HG03575 (cell line): Measurements from ENCODE around the gene CBX3.
"Not testable (repeated sequence)": the region's sequence is repeated elsewhere in the genome, so short reads cannot be mapped to it uniquely, and the experiment has no call there.

Source experiments
- ATAC-seq: cut with Tn5 transposase; IDR thresholded peaks from one replicate; pipeline ENCODE4 v1.9.1; 2021; ENCODE audit not compliant: unreplicated experiment, insufficient number of reproducible peaks, low FRiP score; ENCODE audit errors: extremely low read depth

Gene CBX3

DNA sequence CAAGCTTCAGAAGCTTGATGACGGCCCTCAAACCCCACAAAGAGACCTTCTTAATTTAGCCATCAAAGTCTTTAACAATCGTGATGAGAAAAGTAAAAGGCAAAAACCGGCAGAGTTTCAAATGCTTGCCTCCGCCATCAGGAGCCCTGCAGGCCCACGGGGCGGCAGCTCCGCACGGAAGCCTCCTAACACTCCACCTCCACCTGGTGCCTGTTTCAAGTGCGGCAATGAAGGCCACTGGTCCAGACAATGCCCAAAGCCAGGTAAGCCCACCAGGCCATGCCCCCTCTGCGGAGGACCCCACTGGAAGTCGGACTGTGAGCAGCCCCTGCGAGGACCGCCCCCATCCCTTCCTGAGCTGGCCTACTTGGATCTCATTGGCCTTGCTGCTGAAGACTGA lies 43.6 kb downstream of the CBX3 start:
- no peak for ATAC-seq

DNA sequence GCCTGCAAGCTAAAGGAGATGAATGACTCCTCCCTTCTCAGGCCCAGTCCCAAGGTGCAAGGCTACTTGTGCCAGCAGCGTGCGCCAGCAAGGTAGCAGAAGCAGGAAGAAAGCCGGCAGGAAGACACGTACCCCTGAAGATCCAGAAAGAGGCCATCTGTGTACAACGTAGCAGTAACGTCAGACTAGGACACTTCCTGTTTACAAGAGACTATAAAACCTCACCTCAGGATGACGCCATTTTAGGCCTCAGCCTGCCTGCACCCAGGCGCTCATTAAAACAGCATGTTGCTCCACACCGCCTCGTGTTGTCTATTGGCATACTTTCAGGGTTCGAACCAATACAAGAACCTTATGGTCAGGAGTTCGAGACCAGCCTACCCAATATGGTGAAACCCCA lies 48.7 kb downstream of the CBX3 start:
- ATAC-seq: no peak

DNA sequence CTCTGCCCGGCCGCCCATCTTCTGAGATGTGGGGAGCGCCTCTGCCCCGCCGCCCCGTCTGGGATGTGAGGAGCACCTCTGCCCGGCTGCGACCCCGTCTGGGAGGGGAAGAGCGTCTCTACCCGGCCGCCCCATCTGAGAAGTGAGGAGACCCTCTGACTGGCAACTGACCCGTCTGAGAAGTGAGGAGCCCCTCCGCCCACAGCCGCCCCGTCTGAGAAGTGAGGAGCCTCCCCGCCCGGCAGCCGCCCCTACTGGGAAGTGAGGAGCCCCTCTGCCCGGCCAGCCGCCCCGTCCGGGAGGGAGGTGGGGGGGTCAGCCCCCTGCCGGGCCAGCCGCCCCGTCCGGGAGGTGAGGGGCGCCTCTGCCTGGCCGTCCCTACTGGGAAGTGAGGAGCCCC lies 60.3 kb downstream of the CBX3 start:
- ATAC-seq: not testable (repeated sequence)
